Cardiac septum (tissue), 1 donor: ENCODE measurements around the gene NPDC1. TPM values are rescaled to one million over a fixed set of nuclear protein-coding genes. Genes with fewer than 3 reads are reported as not detected.

Experiments
- DNase-seq: peaks from one replicate; pipeline ENCODE4 v3.0.0-alpha.2; 2020; ENCODE audit warnings: low spot score
- intact Hi-C: fragments of 100-400 bp; cut with DNase I; formaldehyde crosslinking; loops from one replicate; pipeline ENCODE4 v1.14.0; 2022
- total RNA-seq: library from RNA; stranded (reverse); fragmentation: NEBNext Ultra II Directional; extraction: Animal tissue kit (Norgen Biotek cat#: 25700); gene quantifications from one replicate; pipeline ENCODE4 v1.2.1, GENCODE V29; 2021
- donor health status: DM: no; HTN: no; CAD: no.

NPDC1 gene
- total RNA-seq, 1 donor from 2014 or later, result 96.4 TPM

- no peak for DNase-seq
- intact Hi-C loops, result no loop called here
Measured at GRCh38 chr9:137030006-137030405, 16.0 kb downstream of the NPDC1 start.

- DNase-seq, result peak; percentile 90
- intact Hi-C loops, result loop anchor here (2.0 to 5.0 kb wide), 2 partner anchors 187 to 242 kb away; partner anchors contain the start of gene AJM1
Measured at GRCh38 chr9:137029058-137029936, 16.7 kb downstream of the NPDC1 start.

- intact Hi-C loops, result loop anchor here (2.0 to 5.0 kb wide), 2 partner anchors 186 to 242 kb away; partner anchors contain the start of gene AJM1
- peak; percentile 88 for DNase-seq
Measured at GRCh38 chr9:137028263-137029057, 17.5 kb downstream of the NPDC1 start.

GRCh38 chr9:137027369-137028262 lies 18.4 kb downstream of the NPDC1 start, which contains the start of gene ABCA2:
Gene ABCA2, minus strand, starts transcription at chr9:137028237. Its CDS starts 97 bp downstream, at chr9:137028140.
- intact Hi-C loops, result loop anchor here (2.0 to 5.0 kb wide), 2 partner anchors 185 to 241 kb away; partner anchors contain the start of gene AJM1
- no peak for DNase-seq

GRCh38 chr9:137026828-137027227 lies 19.1 kb downstream of the NPDC1 start:
- DNase-seq, result no peak
- intact Hi-C loops, result loop anchor here (5.0 kb wide), 1 partner anchor 185 kb away; the partner anchor contains the start of gene AJM1

DNA sequence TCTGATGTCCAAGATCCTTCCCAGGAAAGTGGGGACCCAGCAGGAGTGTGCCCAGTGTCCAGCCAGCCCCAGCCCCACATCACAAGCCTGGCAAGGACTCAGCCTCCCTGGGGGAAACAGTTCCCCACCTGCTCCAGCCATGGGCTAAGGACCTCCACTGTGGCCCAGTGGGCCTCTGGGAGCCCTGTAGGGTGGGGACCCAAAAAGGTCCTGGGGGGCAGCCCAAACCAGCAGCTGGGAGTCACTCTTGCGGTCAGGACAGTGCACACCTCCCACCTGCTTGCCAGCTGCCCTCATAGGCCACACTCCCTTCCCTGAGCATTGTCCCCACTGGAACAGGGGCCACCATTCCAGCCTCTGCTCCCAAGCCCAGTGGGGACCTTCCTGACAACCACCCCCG lies 19.6 kb downstream of the NPDC1 start:
- intact Hi-C loops, result loop anchor here (5.0 kb wide), 1 partner anchor 184 kb away; the partner anchor contains the start of gene AJM1
- DNase-seq, result no peak

DNA sequence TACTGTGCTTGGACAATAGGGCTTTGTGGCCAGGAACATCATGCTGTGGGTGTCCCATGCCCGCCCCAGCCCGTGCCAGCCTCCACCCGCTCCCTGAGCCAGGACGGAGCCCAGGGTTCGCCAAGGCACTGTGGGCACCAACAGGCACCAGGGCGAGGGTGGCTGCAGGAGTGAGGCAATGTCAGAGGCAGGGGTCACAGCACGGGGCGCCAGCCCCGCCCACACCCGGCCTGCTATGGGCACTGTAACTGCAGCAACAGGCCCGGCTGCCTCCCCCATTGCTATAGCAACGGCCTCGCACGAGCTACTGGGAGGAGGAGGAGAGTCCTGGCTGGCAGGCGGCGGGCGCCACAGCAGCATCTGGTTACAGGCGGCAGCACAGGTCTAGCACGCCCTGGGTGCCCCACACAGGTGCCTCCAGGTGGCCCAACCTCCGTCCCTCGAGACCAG lies 20.4 kb downstream of the NPDC1 start:
- no peak for DNase-seq
- intact Hi-C loops, result loop anchor here (5.0 kb wide), 1 partner anchor 183 kb away; the partner anchor contains the start of gene AJM1

- intact Hi-C loops, result no loop called here
- DNase-seq, result no peak
Measured at GRCh38 chr9:137023583-137023991, 22.4 kb downstream of the NPDC1 start.

- intact Hi-C loops, result no loop called here
- no peak for DNase-seq
Measured at GRCh38 chr9:137023157-137023556, 22.8 kb downstream of the NPDC1 start.

DNA sequence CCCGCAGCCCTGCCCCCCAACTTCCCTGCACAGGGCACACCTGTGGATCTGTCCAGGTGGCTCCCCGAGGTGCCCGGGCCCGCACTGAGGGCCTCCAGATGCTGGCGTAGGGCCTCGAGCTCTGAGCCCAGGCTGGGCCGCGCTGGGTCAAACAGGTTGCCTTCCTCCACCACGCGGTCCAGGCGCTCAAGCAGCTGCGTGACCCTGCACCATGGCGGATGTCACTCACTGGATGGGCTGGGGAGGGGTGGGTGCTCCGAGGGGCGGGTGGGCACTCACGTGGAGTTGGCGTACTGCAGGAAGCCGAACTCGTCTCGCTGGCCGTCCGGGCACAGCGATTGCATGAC lies 23.3 kb downstream of the NPDC1 start:
- DNase-seq, result no peak
- intact Hi-C loops, result no loop called here

DNA sequence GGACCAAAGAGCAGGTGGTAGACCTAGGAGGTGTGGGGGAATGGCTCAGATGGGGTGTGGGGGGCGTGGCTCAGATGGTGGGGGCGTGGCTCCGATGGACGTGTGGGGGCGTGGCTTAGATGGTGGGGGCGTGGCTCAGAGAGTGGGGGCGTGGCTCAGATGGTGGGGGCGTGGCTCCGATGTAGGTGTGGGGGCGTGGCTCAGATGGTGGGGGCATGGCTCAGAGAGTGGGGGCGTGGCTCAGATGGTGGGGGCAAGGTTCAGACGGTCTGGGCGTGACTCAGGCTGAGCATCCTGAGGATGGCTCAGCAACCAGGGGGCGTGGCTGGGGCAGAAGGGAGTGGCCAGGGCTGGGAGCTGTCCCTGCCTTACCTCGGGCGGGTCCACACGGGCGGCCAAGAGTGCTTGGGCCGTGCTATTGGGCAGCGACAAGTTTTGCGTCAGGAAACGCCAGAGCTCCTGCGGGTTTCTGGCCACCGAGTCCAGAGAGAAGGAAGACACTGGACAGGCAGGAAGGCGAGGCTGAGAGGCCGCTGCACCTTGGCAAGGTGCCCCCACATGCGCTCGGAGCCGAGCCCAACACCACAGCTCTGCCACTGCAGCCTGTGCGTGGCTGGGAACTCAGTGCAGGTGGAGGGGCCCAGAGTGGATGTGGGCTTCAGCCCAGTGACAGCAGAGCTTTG lies 23.9 kb downstream of the NPDC1 start:
- intact Hi-C loops, result no loop called here
- DNase-seq, result no peak

GRCh38 chr9:137021568-137021978 lies 24.4 kb downstream of the NPDC1 start:
- no peak for DNase-seq
- intact Hi-C loops, result no loop called here

- no peak for DNase-seq
- intact Hi-C loops, result no loop called here
Measured at GRCh38 chr9:137020771-137021567, 25.0 kb downstream of the NPDC1 start.

GRCh38 chr9:137019891-137020683 lies 25.9 kb downstream of the NPDC1 start:
- intact Hi-C loops, result no loop called here

DNA sequence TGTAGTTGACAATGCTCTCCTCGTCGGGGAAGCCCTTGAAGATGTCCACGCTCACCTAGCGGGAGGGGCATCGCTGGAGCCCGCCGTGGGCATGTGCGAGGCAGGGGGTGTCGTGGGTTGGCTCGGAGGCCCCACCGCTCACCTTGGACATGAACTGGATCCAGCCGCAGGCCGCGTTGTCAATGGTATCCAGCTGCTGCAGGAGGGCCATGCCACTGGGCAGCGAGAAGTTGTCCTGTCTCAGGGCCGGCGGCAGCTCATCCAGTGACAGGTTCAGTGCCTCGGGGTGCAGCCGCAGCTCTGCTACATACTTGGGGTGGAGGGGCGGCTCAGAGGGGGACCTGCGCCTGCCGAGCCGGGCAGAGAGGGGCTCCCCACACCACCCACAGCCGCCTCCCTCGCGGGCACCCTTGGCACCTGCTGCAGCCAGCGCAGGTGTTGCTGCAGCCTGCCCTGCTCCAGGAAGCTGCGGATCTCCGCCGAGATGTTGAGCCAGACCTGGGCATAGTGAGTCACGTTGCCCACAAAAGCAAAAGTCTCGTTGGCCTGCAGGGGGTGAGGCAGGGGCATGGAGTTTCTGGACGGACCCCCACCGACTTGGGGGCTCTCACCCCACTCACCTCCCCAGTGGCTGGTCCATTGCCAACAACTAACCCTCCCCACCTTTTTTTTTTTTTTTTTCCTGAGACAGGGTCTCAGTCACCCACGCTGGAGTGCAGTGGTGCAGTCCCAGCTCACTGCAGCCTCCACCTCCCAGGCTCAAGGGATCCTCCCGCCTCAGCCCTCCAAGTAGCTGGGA lies 27.0 kb downstream of the NPDC1 start:
- intact Hi-C loops, result no loop called here
- no peak for DNase-seq

More at GRCh38 chr9:137019891-137020683, 25.9 kb downstream of the NPDC1 start:
- DNase-seq, result no peak
